ENCODE results near the gene SMO.
A peak's percentile ranks its signal among the peaks of the same experiment; 100 is the strongest.
"Not testable (repeated sequence)": the region's sequence is repeated elsewhere in the genome, so short reads cannot be mapped to it uniquely, and the experiment has no call there.

Gene SMO

GRCh38 chr7:129162732-129163131 is 25.7 kb upstream of the SMO start:
- no peaks in the 10 kb centered on the region for H3K9me3 ChIP-seq
- in situ Hi-C loops (cut with MboI; ENCODE audit: low sequenced_read_pairs), result no loop called here
- H3K36me3 ChIP-seq (replicated peaks), result peaks cover 5% of the 10 kb centered on the region; the same call in 1 of the 2 replicates
- no peaks in the 10 kb centered on the region for H3K27me3 ChIP-seq (ENCODE audit: low read depth)
- H3K4me3 ChIP-seq, result no peak overlapping the region
- no peak for DNase-seq (ENCODE audit: low spot score in 2 of 2)
- no peaks in the 10 kb centered on the region for H3K4me1 ChIP-seq

GRCh38 chr7:129163875-129164544 is 24.4 kb upstream of the SMO start:
- H3K9me3 ChIP-seq, result no peaks in the 10 kb centered on the region
- H3K36me3 ChIP-seq (replicated peaks), result peaks cover 5% of the 10 kb centered on the region; the same call in 1 of the 2 replicates
- no peak overlapping the region for H3K4me3 ChIP-seq
- no peaks in the 10 kb centered on the region for H3K27me3 ChIP-seq (ENCODE audit: low read depth)
- in situ Hi-C loops (cut with MboI; ENCODE audit: low sequenced_read_pairs), result no loop called here
- DNase-seq (ENCODE audit: low spot score in 2 of 2), result peak in 1 of 2 experiments; percentile 42
- no peaks in the 10 kb centered on the region for H3K4me1 ChIP-seq

- H3K36me3 ChIP-seq (replicated peaks), result peaks cover 5% of the 10 kb centered on the region; the same call in 1 of the 2 replicates
- no peaks in the 10 kb centered on the region for H3K9me3 ChIP-seq
- no peak for DNase-seq (ENCODE audit: low spot score in 2 of 2)
- H3K4me1 ChIP-seq, result no peaks in the 10 kb centered on the region
- no peak overlapping the region for H3K4me3 ChIP-seq
- in situ Hi-C loops (cut with MboI; ENCODE audit: low sequenced_read_pairs), result no loop called here
- no peaks in the 10 kb centered on the region for H3K27me3 ChIP-seq (ENCODE audit: low read depth)
Observed at GRCh38 chr7:129166745-129167144, 21.7 kb upstream of the SMO start.

- Histone ChIP-seq H3K9me3 (no peaks in the 10 kb centered on the region), H3K27me3 (ENCODE audit: low read depth) (no peaks in the 10 kb centered on the region), H3K4me1 (no peaks in the 10 kb centered on the region), H3K4me3 (no peak overlapping the region), H3K36me3 (replicated peaks) (peaks cover 5% of the 10 kb centered on the region; the same call in 1 of the 2 replicates)
- DNase-seq (ENCODE audit: low spot score in 2 of 2), result no peak
- in situ Hi-C loops (cut with MboI; ENCODE audit: low sequenced_read_pairs), result no loop called here
Observed at GRCh38 chr7:129167817-129168216, 20.6 kb upstream of the SMO start.

GRCh38 chr7:129168231-129169021 is 20.0 kb upstream of the SMO start:
- no peak for DNase-seq (ENCODE audit: low spot score in 2 of 2)
- Histone ChIP-seq H3K27me3 (ENCODE audit: low read depth) (no peaks in the 10 kb centered on the region), H3K4me1 (no peaks in the 10 kb centered on the region), H3K9me3 (no peaks in the 10 kb centered on the region), H3K36me3 (replicated peaks) (peaks cover 5% of the 10 kb centered on the region; the same call in 1 of the 2 replicates), H3K4me3 (no peak overlapping the region)
- in situ Hi-C loops (cut with MboI; ENCODE audit: low sequenced_read_pairs), result no loop called here

GRCh38 chr7:129169171-129169671 is 19.2 kb upstream of the SMO start:
- DNase-seq (ENCODE audit: low spot score in 2 of 2), result no peak
- Histone ChIP-seq H3K9me3 (no peaks in the 10 kb centered on the region), H3K27me3 (ENCODE audit: low read depth) (no peaks in the 10 kb centered on the region), H3K4me1 (no peaks in the 10 kb centered on the region), H3K4me3 (no peak overlapping the region), H3K36me3 (replicated peaks) (peaks cover 5% of the 10 kb centered on the region; the same call in 1 of the 2 replicates)
- in situ Hi-C loops (cut with MboI; ENCODE audit: low sequenced_read_pairs), result no loop called here

GRCh38 chr7:129169686-129170440 is 18.6 kb upstream of the SMO start:
- no peak for DNase-seq (ENCODE audit: low spot score in 2 of 2)
- Histone ChIP-seq H3K9me3 (no peaks in the 10 kb centered on the region), H3K27me3 (ENCODE audit: low read depth) (no peaks in the 10 kb centered on the region), H3K36me3 (replicated peaks) (peaks cover 5% of the 10 kb centered on the region; the same call in 1 of the 2 replicates), H3K4me1 (no peaks in the 10 kb centered on the region), H3K4me3 (no peak overlapping the region)
- in situ Hi-C loops (cut with MboI; ENCODE audit: low sequenced_read_pairs), result no loop called here

GRCh38 chr7:129170441-129171021 is 17.9 kb upstream of the SMO start:
- peaks cover 5% of the 10 kb centered on the region; the same call in 1 of the 2 replicates for H3K36me3 ChIP-seq (replicated peaks)
- no peaks in the 10 kb centered on the region for H3K4me1 ChIP-seq
- no peaks in the 10 kb centered on the region for H3K27me3 ChIP-seq (ENCODE audit: low read depth)
- H3K4me3 ChIP-seq, result no peak overlapping the region
- no peak for DNase-seq (ENCODE audit: low spot score in 2 of 2)
- no peaks in the 10 kb centered on the region for H3K9me3 ChIP-seq
- in situ Hi-C loops (cut with MboI; ENCODE audit: low sequenced_read_pairs), result no loop called here

- H3K9me3 ChIP-seq; in situ Hi-C loops (cut with MboI; ENCODE audit: low sequenced_read_pairs); H3K4me1 ChIP-seq; H3K27me3 ChIP-seq (ENCODE audit: low read depth); H3K4me3 ChIP-seq; DNase-seq (ENCODE audit: low spot score in 2 of 2); H3K36me3 ChIP-seq (replicated peaks): not testable (repeated sequence)
Observed at GRCh38 chr7:129173861-129174260, 14.6 kb upstream of the SMO start.

- in situ Hi-C loops (cut with MboI; ENCODE audit: low sequenced_read_pairs), result no loop called here
- 0 out of 2 replicates have a peak, but pooled peaks cover 2% of the 10 kb centered on the region for H3K27me3 ChIP-seq (ENCODE audit: low read depth)
- no peak overlapping the region for H3K4me3 ChIP-seq
- H3K36me3 ChIP-seq (replicated peaks), result no peaks in the 10 kb centered on the region
- H3K4me1 ChIP-seq, result no peaks in the 10 kb centered on the region
- DNase-seq (ENCODE audit: low spot score in 2 of 2), result no peak
- no peaks in the 10 kb centered on the region for H3K9me3 ChIP-seq
Observed at GRCh38 chr7:129176916-129177710, 11.3 kb upstream of the SMO start.

GRCh38 chr7:129184981-129185670 is 3.3 kb upstream of the SMO start:
- DNase-seq (ENCODE audit: low spot score in 2 of 2), result no peak
- no peaks in the 10 kb centered on the region for H3K27me3 ChIP-seq (ENCODE audit: low read depth)
- no peaks in the 10 kb centered on the region for H3K9me3 ChIP-seq
- H3K36me3 ChIP-seq (replicated peaks), result no peaks in the 10 kb centered on the region
- 0 out of 2 replicates have a peak, but pooled peaks cover 4% of the 10 kb centered on the region for H3K4me1 ChIP-seq
- H3K4me3 ChIP-seq, result no peak overlapping the region
- in situ Hi-C loops (cut with MboI; ENCODE audit: low sequenced_read_pairs), result no loop called here

- H3K4me1 ChIP-seq, result peaks cover 8% of the 10 kb centered on the region; the same call in 1 of the 2 replicates
- in situ Hi-C loops (cut with MboI; ENCODE audit: low sequenced_read_pairs), result no loop called here
- H3K4me3 ChIP-seq, result no peak overlapping the region
- H3K9me3 ChIP-seq, result no peaks in the 10 kb centered on the region
- no peak for DNase-seq (ENCODE audit: low spot score in 2 of 2)
- H3K27me3 ChIP-seq (ENCODE audit: low read depth), result no peaks in the 10 kb centered on the region
- H3K36me3 ChIP-seq (replicated peaks), result no peaks in the 10 kb centered on the region
Observed at GRCh38 chr7:129186749-129187260, 1.6 kb upstream of the SMO start.

Data from HAP-1 (cell line).